Stimulated activated CD4-positive, alpha-beta T cell treated with anti-CD3 and anti-CD28 coated beads, Interleukin-2, amount 100 ng/mL, for 24 hours (primary cell): ENCODE data around the gene CLRN2.
"Not testable (repeated sequence)": the region's sequence is repeated elsewhere in the genome, so short reads cannot be mapped to it uniquely, and the experiment has no call there.

Source experiments
- DNase-seq, 2 donors: peaks; one replicate each; pipeline ENCODE4 v3.0.0-alpha.2; 2020

CLRN2 gene

DNA sequence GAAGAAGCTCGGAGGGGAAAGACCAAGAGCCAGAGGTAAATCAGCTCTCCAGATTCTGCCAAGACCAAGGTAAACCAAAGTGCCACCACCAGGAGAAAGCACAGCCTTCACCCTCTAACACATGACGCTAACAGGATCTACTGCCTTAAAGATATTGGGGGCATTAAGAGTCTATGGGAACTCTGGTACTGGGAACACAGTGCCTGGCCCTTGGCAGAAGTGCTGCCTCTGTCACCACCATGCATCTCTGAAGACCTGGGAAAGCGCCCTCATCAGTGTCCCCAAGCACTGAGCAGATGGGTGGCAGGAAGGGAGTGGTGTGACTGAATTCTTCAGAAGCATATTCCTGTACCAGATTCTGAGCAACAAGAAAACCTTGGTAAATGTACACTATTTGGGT, 4.4 kb upstream of the CLRN2 start:
- DNase-seq, result no peak

DNA sequence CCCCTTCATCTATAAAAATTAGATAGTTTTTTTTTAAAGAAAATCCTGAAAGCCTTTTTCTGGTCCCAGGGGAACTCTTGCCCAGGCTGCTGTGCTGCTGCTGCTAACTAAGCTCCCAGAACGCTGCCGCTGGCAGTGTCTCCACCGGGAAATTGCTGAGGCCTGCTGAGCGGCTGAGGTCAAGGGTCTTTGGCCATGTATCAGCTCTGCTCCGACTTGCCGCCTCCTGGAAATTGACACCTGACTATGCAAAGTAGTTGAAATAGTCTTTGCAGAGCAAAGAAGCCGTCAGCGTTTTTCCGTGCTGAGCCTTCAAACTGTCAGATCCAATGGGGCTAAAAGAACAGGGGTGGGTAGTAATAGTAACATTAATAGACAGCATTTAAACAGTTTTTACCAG, 3.9 kb upstream of the CLRN2 start:
- DNase-seq, result no peak

DNA sequence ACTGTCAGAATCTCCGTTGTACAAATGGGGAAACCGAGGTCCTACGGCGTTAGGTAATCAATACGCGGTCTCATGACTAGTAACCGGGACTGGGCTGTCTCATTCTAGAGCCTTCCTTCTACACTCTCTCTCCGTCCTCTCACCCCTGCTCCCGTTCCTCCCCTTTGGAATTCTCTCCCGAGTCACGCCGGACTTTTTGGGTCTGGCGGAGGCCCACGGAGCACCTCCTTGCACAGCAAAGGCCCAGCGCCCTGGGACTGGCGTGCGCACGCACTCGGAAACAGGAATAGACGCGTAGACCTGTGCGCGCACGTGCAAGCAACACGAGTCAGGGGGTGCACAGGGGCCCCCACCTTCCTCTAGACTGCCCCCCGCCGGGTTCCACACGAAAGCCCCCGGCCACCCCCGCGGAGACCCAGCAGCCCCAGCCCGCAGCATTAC, 3.4 kb upstream of the CLRN2 start:
- DNase-seq, result peak; percentile 67 to 71

DNA sequence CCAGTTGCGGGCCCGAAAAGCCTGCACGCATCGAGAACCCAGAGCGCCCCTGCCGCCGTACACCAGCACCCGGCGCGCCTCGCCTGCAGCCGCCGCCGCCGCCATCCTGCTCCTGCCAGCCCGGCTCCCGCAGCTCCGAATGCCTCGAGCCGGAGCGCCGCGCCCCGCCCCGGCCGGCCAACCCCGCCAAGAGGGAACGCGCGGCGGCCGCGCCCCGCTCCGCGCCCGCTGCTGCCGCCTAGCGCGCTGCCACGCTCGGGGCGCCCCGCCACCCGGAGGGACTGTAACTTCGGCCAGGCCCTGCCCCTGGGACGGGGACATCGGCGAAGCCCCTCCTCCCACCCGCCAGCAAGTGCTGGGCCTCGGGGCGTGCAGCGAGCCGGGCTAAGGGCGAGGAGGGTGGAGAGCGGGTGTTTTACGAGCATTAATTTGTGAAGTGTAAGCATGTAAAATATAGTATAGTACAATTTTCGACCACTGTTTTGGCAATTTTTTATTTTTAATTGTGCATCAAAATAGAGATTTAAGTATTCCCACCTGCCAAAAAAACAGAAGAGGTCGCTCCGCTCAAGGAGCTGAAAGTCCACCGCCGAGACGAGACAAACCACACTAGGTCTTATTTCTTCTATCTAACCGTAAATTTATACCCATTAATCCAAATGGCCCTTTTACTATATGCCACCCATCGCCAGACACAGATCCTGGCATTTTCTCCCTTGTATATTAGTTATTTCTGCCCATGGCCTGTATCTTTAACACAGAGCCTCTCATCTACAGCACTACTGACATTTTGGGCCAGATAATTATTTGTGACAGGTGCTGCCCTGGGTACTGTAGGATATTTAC, 2.8 kb upstream of the CLRN2 start, which contains the start of gene QDPR:
QDPR (minus strand) TSS at position 141 of the 846 bp plus-strand sequence; CDS start at position 105, 36 bp downstream.
- peak; percentile 80 to 85 for DNase-seq

DNA sequence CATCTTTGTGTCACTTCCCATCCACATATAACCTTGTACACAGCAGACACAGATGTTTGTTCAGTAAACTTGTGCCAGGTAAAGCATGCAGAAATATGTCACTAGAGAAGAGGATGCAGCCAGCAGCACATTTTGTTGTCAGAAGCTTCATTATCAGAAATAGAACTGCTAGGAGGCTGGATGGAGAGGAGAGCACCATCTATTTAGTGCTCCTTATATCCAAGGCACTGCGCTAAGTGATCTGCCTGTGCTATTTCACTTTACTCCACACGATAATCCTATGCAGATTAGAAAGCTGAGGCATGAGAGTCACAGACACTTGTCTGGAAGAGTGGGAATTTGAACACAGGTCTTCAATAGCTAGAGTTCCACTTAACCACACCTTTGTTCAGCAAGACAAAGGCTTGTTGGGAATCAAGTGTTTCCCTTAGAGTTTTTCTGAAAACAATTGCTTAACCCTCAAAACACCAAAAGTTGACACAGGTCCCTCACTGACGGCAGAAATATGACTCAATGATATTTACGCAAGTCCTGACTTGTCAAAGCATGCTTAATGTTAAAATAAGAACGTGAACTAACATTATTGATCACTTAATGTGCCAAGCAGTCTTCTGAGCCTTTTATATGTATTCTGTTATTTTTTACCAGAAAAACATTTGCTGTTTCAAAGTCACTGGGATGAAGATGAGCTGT, 1.8 kb upstream of the CLRN2 start:
- DNase-seq, result no peak

DNA sequence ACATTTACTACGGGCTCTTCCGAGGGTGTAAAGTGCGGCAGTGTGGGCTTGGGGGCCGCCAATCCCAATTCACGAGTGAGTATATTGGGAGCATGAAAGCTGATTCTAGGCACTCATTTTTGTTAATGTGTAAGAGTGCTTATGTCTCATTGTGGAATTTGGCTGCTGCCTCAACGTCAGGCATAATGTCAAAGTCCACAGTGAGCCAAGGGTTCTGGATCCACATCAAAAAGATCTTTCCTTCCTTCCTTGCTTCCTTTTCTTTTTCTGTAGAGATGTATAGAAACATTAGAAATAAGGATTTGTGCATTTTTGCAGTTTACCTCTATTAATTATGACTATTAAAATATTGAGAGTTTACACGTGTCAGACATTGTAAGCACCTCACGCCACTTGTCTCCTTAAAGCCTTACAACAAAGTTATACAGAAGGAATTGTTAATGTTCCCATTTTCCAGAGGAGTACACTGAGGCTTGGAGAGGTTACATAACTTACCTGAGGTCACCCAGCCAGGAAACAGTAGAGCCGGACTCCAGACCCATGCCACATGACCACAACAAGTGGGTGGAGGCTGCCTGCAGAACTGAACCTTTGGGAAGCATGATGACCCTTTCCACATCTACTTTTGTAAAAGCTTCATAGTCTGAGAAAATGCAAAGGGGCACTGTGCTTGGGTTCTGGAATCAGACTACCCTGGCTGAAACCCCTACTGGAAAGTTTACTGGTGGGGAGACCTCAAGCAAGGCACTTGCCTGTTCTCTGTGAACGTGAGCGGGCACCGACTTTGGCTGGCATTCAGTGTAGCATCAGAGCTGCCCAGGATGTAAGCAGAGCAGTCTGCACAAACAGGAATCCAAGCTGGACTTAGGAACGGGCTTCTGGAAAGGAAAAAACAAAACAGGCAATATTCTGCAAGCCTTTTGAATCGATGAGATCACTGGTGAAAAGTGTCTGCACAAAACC, 761 bp downstream of the CLRN2 start:
- no peak for DNase-seq

DNA sequence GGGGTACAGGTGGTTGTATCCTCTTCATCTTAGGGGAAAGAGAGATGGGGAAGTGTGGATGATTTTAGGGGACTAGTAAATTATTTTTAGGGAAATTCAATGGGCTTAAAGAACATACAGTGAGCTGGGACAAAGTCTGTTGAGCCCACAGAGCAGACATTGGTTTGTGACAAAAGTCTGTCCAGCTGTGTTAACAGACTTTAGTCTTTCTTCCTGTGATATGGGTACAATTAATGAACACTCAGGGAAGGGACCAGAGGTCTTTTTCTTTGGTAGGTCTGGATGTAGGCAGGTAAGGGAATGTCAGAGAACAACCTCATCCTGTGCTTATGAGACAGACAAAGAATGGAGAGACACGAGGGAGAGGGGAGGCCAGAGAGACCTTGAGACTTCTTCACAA, 2.0 kb downstream of the CLRN2 start:
- DNase-seq, result no peak

DNA sequence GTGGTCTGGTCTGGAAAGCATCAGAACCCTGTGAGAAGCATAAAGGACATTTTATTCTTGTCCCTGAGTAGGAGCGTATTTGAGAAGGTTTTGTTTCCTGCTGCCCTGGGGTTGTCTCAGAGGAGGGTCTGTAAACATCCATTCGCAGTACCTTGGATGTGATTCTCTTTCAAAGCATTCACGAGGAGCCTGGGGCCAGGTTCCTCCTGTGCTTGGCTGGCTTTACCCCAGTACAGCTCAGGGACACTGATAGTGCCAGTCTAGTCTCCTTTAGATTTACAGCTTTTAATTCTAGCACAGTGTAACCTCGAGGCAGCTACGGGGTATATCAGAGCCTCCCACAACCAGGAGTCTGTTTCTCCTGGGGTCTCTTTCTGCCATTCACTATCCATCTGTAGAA, 2.7 kb downstream of the CLRN2 start:
- no peak for DNase-seq

DNA sequence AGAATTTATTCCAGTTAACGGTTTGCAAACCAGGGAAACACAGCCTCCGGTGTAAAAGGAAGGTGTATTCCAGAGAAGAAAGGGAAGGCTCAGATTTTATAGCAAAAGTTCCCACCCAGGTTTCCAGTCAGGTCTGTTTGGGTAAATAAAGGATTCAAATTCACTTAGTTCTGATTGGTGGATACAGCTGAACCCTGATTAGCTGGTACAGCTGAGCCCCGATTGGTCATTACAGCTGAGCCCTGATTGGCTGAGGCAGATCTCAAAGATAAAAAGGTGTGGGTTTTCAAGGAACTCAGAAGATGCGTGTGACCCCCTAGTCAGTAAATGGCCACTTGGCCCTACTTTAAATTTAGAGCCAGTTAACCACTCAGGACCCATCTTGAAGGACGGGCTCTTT, 6.6 kb downstream of the CLRN2 start:
- DNase-seq, result no peak

DNA sequence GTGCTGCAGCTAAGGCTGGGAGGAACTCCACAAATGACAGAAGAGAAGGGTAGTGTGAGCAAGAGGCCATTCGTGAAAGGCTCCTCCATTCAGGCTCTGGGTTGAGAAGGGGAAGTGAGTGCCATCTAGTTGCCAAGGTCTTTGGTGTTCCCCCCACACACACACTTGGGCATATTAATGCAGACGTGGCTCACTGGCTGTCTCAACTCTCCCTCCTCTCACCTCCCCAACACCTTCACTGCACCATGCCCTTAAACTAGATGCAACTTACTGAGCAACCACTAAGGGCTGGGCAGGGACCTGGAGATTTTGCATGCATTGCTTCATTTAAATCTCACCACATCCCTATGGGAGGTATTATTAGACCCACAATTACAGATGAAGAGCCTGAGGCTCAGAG, 8.7 kb downstream of the CLRN2 start:
- DNase-seq, result no peak

DNA sequence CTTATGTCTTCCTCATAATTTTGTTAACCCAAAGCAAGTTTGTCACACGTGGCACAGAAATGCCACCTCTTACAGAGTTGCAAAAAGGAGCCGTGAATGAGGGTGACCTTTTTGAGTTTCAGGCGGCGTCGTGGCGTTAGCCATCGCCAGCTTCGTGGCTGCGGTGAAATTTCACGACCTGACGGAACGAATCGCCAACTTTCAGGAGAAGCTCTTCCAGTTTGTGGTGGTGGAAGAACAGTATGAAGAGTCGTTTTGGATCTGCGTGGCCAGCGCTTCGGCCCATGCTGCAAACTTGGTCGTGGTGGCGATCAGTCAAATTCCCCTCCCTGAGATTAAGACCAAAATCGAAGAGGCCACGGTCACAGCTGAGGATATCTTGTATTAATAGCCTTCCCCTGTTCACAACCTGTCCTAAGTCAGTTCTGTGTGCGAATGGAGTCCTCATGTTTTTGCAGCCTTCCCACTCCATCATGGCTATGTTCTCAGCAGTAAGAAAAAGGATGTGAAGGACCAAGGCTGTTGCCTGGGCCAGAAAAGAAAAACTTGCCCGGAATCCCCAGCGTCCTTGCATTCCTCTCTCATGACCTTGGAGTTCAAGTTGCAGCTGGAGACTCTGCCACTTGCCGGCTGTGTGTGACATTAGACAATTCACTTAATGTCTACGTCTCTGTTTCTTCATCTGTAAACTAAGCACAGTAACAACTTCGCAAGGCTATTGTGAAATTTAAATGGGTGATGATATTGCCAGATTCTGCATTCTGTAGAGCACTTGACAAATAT, 11.9 kb downstream of the CLRN2 start:
- DNase-seq, result no peak

DNA sequence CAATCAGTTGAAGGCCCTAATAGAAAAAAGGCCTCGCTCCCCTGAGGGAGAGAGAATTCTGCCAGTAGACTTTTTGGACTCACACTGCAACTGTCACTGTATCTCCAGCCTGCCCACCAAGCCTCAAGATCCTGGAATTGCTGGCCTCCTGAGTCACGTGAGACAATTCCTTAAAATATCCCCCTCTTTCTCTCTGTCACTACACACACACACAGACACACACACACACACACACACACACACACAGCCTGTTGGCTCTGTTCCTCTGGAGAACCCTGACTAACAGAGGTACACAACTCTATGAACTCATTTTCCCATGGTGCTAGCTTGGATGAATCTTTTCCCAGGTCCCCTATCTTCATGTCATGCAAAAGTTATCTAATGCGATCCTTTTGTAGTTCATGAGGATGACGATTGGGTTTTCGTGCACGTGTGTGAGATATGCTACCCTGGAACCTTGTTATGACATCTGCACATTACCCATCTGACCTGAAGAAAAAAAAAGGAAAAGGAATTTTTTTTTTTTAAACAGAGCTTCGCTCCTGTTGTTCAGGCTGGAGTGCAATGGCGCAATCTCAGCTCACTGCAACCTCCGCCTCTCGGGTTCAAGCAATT, 13.7 kb downstream of the CLRN2 start:
- DNase-seq, result no peak

DNA sequence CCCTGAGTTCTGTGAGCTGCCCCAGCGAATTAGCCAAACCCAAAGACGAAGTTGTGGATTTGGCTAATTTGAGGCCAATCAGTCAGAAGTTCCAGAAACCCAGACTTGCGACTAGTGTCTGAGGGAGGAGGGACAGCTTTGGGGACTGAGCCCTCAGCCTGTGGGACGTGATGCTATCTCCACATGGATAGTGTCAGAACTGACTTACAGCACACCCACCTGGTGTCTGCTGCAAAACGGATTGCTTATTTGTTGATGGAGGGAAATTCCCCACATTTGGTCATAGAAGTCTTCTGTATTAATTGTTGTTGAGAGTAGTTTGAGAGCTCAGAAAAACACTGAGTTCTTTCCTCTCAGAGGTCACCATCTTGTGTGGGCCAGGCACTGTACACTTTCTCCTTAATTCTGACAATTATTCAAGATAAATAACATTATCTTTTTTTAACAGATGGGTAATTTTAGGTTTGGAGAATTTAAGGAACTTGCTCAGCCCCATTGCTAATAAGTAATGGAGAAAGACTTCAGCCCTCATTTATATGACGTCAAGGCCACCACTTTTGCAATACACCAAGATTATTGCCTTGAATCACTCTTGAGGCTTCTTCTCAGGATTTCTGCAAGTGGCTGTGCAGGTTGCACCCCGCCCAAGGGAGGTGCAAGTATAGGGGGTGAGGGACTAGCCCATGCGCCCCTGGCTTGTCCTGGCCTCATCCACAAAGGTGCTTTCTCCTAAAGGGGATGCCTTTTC, 16.7 kb downstream of the CLRN2 start:
- no peak for DNase-seq

DNA sequence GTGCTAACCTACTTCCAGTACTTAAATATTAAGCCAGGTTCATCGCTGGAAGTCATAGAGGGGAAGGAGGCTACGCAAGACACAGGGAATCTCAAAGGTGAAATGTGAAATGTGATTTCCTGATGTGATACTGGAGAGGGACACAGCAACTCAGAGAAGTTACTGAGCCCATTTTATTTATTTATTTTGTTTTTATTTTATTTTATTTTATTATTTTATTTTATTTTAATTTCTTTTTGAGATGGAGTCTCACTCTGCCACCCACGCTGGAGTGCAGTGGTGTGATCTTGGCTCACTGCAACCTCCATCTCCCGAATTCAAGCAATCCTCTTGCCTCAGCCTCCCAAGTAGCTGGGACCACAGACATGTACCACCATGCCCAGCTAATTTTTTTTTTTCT, 19.7 kb downstream of the CLRN2 start:
- DNase-seq, result no peak

DNA sequence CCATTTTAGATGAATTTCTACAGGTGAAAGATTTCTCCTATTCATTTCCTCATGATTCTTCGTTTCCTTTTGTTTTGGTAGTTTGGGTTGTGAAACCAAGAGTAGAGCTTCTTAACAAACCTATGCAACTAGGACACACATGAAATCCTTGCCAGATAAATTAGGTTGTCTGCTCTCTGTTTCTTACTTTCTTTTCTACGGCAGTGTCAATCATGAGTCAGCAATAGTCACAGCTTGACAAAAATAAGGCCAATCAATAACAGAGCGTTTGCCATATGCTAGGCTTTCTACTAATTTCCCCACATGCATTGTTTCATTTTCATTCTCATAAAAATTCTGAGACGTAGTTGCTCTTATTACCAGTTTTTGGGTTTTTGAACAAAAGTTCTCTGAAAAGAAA, 20.3 kb downstream of the CLRN2 start:
- no peak for DNase-seq

DNA sequence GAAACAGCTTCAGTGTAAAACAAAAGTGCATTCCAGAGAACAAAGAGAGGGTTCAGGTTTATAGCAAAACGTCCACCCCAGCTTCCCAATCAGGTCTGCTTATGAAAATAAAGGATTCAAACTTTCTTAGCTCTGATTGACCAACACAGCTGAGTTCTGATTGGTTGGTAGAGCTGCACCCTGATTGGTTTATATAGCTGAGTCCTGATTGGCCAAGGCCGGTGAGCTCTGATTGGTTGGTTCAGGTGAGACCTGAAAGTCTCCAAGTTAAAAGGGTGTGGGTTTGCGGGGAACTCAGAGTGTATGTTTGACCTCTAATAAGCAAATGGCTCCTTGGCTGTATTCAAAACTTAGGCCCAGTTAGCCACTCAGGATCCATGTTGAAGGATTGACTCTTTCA, 20.9 kb downstream of the CLRN2 start:
- DNase-seq, result no peak

DNA sequence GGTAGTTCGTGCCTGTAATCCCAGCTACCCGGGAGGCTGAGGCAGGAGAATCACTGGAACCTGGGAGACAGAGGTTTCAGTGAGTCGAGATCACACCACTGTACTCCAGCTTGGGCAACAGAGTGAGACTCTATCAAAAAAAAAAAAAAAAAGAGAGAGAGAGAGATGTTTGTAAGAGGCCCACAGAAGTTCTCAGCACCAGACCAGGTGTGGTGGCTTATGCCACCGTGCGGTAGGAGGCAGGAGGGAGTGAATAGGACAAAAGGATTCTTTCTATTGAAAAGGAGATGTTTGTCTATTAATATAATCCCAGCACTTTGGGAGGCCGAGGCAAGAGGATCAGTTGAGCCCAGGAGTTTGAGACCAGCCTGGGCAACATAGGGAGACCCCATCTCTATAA, 22.1 kb downstream of the CLRN2 start:
- DNase-seq, result not testable (repeated sequence)

DNA sequence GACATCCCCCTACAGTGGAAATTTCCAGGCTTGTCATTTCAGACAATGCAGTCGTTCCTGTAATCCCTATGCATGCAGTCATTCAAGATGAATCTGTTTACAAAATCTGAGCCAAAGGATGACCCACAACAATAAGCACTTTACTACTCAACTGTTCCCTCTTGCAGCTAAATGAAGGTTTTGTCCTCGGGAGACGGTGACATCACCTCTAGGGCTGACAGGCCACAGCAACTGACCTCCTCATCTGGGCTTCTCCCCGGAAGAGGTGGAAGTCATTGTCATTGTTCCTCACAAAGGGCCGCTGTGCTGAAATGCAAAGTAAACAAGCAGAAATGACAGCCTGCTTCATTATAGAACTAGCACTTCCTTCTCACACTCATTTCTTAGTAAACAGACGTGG, 29.2 kb downstream of the CLRN2 start:
- DNase-seq, result no peak

DNA sequence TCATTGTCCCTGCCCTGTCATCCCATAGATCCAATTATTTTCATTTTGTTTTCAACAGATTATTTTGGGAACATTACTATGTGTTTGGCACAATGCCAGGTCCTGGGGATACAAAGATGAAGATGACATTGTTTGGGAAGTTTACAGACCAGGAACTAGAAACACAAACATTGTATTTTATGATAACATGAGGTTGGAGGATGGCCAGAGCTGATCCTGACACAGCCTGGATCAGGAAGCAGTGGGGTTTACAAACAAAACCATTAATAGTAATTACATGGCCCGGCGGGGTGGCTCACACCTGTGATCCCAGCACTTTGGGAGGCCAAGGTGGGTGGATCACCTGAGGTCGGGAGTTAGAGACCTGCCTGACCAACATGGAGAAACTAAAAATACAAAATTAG, 29.9 kb downstream of the CLRN2 start:
- DNase-seq, result no peak

DNA sequence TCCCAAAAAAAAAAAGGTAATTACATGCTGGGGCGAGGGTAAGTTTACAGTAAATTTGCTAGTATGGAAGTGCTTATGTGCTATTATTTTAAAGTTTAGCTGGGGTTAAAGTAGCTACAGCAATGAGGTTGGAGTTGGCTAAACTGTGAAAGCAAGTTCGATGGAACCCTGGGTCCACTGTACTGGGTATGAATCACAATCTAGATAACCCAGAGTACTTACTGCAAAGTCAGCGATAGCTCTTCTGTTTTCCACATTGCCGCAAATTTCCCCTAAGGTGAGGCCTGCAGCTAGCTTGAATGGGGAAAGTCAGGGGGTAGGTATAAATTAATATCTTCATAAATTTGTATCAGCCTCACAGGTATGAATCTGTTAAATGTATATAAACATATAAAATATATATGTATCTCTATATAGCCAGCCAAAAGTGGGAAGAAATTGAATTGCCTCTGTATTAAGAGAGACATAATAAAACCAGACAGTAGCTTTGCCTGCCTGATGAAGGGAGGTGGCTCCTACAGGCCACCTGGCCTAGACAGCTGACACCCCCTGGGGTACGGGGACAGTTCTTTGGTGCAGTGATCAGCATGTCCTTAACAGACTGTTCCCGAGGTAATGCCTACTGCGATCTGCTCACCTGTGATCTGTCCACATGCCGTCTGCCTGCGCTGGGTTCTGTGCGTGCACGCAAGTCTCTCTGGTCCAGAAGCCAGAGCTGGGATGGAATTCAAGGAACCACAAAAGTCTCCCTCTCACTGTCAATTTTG, 30.6 kb downstream of the CLRN2 start:
- DNase-seq, result no peak
